Activated CD4-positive, alpha-beta T cell treated with anti-CD3 and anti-CD28 coated beads, Interleukin-2, amount 10 ng/mL, durations not matched to agents 7 days and 5 days (primary cell): ENCODE measurements around the gene MFSD2B. TPM values are rescaled to one million over a fixed set of nuclear protein-coding genes. Genes with fewer than 3 reads are reported as not detected.
"Not testable (repeated sequence)": the region's sequence is repeated elsewhere in the genome, so short reads cannot be mapped to it uniquely, and the experiment has no call there.

Experiments used
- CTCF ChIA-PET: fragments of 350-600 bp; sonication (Branson Sonifier 250); formaldehyde crosslinking; loops from one replicate; lab custom pipeline; 2021; ENCODE audit warnings: antibody characterized with exemption; lab: Charles Lee
- POLR2A ChIA-PET: fragments of 350-600 bp; sonication (Branson Sonifier 250); formaldehyde crosslinking; loops from one replicate; lab custom pipeline; 2021; ENCODE audit warnings: antibody characterized with exemption; lab: Charles Lee
- DNase-seq: peaks from one replicate; pipeline ENCODE4 v3.0.0-alpha.2; 2020
- H3K27ac Mint-ChIP-seq: one replicate; pipeline ENCODE4 v1.8.0; 2021; ENCODE audit warnings: mild to moderate bottlenecking, moderate library complexity, mixed read lengths
- H3K27me3 Mint-ChIP-seq: one replicate; pipeline ENCODE4 v1.8.0; 2021; ENCODE audit warnings: mixed read lengths
- H3K36me3 Mint-ChIP-seq: one replicate; pipeline ENCODE4 v1.8.0; 2021; ENCODE audit warnings: low read depth, mixed read lengths
- H3K4me1 Mint-ChIP-seq: one replicate; pipeline ENCODE4 v1.8.0; 2021; ENCODE audit warnings: mixed read lengths
- H3K4me3 Mint-ChIP-seq: one replicate; pipeline ENCODE4 v1.8.0; 2021; ENCODE audit warnings: mild to moderate bottlenecking, moderate library complexity, mixed read lengths
- H3K9me3 Mint-ChIP-seq: one replicate; pipeline ENCODE4 v1.8.0; 2021; ENCODE audit warnings: mixed read lengths
- total RNA-seq, 2 experiments: library from RNA; stranded (reverse); gene quantifications; one replicate each; pipeline ENCODE4 v1.2.3, GENCODE V29; 2021

Gene MFSD2B
- total RNA-seq, 2 experiments from 2014 or later, result not detected

DNA sequence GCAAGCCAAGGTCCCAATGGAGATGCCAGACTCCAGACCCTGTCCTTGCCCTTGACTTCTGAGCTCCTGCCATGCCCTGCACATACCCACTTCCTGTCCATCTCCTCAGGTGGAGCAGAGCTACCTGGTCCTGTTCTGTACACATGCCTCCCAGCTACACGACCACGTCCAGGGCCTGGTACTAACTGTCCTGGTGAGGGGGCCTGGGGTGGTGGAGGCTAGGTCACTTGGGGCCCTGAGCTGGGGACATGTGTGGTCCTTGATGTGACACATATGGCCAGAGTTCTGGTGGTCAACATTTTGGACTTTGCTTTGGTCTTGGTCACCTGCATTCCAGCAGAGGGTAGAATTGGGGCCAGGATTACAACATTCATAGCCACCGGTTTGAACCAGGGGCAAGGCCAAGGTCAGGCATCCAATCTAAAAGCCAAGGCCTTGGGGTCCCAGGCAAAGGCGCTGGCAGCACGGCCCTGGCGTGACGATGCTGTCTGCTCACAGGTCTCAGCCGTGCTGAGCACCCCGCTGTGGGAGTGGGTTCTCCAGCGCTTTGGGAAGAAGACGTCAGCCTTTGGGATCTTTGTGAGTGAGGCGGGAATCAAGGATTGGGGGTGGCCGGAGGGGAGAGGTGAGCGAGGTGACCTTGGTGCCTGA lies 12.6 kb downstream of the MFSD2B start:
- ChIA-PET CTCF (interaction anchor here (1.0 to 1.3 kb wide), 3 partner anchors 11 to 96 kb away, joined by 3 to 4 read pairs (median 3); partner anchors contain the start of gene ATAD2B), POLR2A (no interaction called here)
- no peak for DNase-seq
- peaks cover 4% of the 10 kb centered on the region for H3K36me3 Mint-ChIP-seq
- H3K27me3 Mint-ChIP-seq, result no peaks in the 10 kb centered on the region
- no peak overlapping the region for H3K4me3 Mint-ChIP-seq
- no peaks in the 10 kb centered on the region for H3K9me3 Mint-ChIP-seq
- H3K27ac Mint-ChIP-seq, result no peak overlapping the region
- no peaks in the 10 kb centered on the region for H3K4me1 Mint-ChIP-seq

DNA sequence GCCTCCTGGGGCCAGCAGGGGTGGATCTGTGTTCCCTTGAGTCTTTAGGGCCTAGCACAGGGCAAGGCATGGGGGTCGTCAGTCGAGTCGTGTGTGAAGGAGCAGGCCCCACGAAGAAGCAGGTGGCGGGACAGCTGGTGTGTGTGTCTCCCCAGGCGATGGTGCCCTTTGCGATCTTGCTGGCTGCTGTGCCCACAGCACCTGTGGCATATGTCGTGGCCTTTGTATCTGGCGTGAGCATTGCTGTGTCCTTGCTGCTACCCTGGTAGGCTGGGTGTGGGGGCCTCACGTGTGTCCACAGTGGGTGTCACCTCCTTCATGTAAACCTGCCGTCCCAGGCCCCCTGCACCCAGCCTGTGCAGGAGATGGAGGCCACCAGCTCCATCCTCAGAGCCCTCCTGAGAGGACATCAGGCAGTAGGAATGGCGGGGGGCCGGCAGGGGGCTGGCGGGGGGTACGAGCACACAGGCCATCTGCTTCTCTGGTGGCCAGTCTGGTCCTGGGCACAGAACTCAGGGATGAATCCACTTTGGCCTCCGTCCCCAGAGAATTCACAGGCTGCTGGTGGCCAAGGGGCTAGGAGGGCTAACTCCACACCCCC lies 13.2 kb downstream of the MFSD2B start:
- CTCF ChIA-PET, result interaction anchor here (0.7 kb wide), 1 partner anchor 96 kb away, joined by 3 read pairs; the partner anchor contains the start of gene ATAD2B
- Mint-ChIP-seq H3K4me1 (no peaks in the 10 kb centered on the region), H3K27me3 (no peaks in the 10 kb centered on the region), H3K36me3 (peaks cover 4% of the 10 kb centered on the region), H3K27ac (no peak overlapping the region), H3K4me3 (no peak overlapping the region), H3K9me3 (no peaks in the 10 kb centered on the region)
- POLR2A ChIA-PET, result no interaction called here
- DNase-seq, result no peak

DNA sequence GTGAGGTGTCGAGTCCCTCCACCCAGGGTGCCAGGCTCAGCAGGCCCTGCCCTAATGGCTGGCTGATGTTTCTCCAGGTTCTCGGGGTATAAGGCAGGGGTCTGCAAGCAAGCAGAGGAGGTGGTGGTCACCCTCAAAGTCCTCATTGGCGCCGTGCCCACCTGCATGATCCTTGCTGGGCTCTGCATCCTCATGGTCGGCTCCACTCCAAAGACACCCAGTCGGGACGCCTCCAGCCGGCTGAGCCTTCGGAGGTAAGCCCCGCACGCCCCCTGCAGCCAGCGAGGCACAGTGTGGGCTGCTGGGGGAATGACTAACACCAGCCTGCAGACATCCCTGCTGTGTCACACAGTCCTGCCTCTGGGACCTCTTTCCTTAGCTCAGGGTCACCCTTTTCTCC lies 14.1 kb downstream of the MFSD2B start:
- ChIA-PET CTCF (interaction anchor here (0.7 kb wide), 1 partner anchor 97 kb away, joined by 3 read pairs; the partner anchor contains the start of gene ATAD2B), POLR2A (no interaction called here)
- Mint-ChIP-seq H3K9me3 (no peaks in the 10 kb centered on the region), H3K4me3 (no peak overlapping the region), H3K27me3 (no peaks in the 10 kb centered on the region), H3K27ac (no peak overlapping the region), H3K4me1 (no peaks in the 10 kb centered on the region), H3K36me3 (peaks cover 7% of the 10 kb centered on the region)
- no peak for DNase-seq

DNA sequence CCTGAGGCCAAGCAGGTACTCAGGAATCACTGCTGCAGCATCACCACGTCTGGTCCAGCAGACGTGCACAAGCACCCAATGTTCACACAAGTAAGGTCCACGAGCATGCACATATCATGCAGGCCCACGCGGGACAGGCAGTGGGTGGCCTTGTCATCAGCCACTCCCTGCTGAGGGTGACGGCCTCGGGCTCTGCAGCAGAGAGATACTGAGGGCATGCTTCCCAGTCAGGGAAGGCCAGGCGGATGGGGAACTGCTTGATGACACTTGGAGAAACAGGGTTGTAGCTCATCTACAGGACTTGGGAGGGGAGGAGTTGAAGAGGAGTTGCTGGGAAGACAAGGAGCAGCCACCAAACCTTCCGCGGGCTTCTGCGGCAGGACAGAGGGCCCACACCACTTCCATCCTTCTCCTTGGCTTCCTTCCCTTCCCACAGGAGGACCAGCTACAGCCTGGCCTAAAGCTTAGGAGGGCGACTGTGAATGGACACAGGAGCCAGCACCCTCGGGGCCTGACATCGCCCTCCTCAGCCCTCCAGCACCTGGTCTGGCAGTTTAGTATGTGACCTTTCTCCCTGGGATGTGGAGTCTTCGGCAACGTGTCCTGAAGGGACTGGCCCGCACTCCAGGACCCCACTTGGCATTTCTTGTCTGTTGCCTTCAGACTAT lies 15.2 kb downstream of the MFSD2B start:
- H3K27me3 Mint-ChIP-seq, result no peaks in the 10 kb centered on the region
- DNase-seq, result no peak
- H3K36me3 Mint-ChIP-seq, result peaks cover 16% of the 10 kb centered on the region
- ChIA-PET CTCF (no interaction called here), POLR2A (no interaction called here)
- H3K4me3 Mint-ChIP-seq, result no peak overlapping the region
- H3K27ac Mint-ChIP-seq, result no peak overlapping the region
- H3K9me3 Mint-ChIP-seq, result no peaks in the 10 kb centered on the region
- no peaks in the 10 kb centered on the region for H3K4me1 Mint-ChIP-seq

DNA sequence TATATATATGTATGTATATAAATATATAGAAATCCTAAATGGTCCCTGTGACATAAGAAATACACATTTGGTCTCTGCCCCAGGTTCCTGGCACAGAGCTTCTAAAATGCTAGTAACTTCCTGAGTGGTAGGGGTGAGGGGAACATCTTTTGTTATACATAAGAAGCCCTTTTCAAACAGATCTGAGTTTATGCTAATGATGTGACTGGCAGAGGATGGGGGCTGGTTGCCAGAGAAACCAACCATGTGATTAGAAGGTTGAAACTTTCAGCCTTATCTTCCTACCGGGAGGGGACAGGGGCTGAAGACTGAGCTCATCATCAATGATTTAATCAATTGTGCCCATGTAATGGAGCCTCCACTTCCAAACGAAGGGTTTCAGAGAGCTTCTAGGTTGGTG lies 16.3 kb downstream of the MFSD2B start:
- H3K4me1 Mint-ChIP-seq, result no peaks in the 10 kb centered on the region
- no peaks in the 10 kb centered on the region for H3K9me3 Mint-ChIP-seq
- H3K27me3 Mint-ChIP-seq, result no peaks in the 10 kb centered on the region
- no peak overlapping the region for H3K4me3 Mint-ChIP-seq
- POLR2A ChIA-PET, result no interaction called here
- DNase-seq, result no peak
- H3K27ac Mint-ChIP-seq, result no peak overlapping the region
- CTCF ChIA-PET, result no interaction called here
- H3K36me3 Mint-ChIP-seq, result peaks cover 18% of the 10 kb centered on the region

DNA sequence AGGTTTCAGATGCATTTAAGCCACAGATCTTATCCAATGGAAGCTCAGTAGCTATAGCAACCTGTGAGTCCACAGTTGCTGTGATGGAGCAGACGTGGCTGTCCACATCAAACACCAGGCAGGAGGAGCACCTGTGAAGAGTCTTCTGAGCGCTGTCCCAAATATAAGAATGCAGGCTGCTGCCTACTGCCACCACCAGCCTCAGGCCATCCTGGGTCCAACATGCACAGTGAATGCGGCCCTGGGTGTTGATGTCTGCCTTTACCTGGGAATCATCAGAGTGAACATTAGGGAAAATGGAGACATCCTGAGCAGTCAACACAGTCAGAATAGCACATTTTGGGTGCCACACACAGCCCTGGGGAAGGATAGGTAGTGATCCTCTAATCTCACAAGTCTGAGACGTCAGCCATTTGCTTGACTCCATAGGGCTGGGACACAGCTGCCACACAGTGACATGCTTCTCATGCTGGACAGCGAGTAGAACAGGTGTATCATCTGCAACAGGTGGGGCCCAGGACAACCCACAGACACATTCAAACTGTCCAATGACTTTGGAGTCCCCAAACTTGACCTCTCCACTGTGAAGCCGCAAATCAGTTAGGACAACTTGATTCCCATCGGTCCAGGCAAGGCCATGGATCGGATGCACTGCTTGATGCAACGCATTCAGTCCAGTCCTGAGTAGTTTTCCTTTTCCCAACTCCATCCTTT lies 29.1 kb downstream of the MFSD2B start:
- Mint-ChIP-seq H3K9me3 (no peaks in the 10 kb centered on the region), H3K27ac (no peak overlapping the region), H3K4me3 (no peak overlapping the region), H3K4me1 (peaks cover 13% of the 10 kb centered on the region), H3K27me3 (no peaks in the 10 kb centered on the region), H3K36me3 (peaks cover 16% of the 10 kb centered on the region)
- CTCF ChIA-PET, result interaction anchor here (0.8 kb wide), 1 partner anchor 40 kb away, joined by 3 read pairs; no protein-coding TSS in a partner anchor
- POLR2A ChIA-PET, result no interaction called here
- no peak for DNase-seq

DNA sequence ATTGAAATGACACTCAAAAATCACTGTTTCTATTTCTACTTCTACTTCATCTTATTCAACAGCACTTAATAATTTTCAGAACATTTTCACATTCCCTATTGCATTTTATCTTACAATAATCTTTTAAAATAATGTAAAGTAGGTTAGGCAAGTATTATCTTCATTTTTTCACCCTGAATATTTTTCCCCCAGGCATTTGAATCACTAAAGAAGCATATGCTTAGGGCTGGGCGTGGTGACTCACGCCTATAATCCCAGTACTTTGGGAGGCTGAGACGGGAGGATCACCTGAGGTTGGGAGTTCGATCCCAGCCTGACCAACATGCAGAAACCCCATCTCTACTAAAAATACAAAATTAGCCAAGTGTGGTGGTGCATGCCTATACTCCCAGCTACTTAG lies 30.6 kb downstream of the MFSD2B start:
- Mint-ChIP-seq H3K4me1 (peaks cover 15% of the 10 kb centered on the region), H3K27me3 (no peaks in the 10 kb centered on the region), H3K27ac (no peak overlapping the region), H3K36me3 (peaks cover 16% of the 10 kb centered on the region), H3K4me3 (no peak overlapping the region), H3K9me3 (no peaks in the 10 kb centered on the region)
- ChIA-PET POLR2A (no interaction called here), CTCF (no interaction called here)
- DNase-seq, result no peak

DNA sequence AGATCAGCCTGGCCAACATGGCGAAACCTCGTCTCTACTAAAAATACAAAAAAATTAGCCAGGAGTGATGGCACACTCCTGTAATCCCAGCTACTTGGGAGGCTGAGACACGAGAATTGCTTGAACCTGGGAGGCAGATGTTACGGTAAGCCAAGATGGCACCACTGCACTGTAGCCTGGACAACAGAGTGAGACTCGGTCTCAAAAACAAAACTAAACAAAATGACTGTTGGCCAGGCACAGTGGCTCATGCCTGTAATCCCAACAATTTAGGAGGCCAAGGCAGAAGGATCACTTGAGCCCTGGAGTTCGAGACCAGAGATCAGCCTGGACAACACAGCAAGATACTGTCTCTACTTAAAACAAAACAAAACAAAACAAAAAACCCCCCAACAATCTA lies 33.2 kb downstream of the MFSD2B start:
- H3K9me3 Mint-ChIP-seq, DNase-seq, H3K36me3 Mint-ChIP-seq, H3K4me3 Mint-ChIP-seq, H3K27me3 Mint-ChIP-seq, POLR2A ChIA-PET, H3K27ac Mint-ChIP-seq: not testable (repeated sequence)
- H3K4me1 Mint-ChIP-seq, result peaks cover 24% of the 10 kb centered on the region
- CTCF ChIA-PET, result interaction anchor here (0.6 kb wide), 1 partner anchor 427 kb away, joined by 3 read pairs; no protein-coding TSS in a partner anchor

DNA sequence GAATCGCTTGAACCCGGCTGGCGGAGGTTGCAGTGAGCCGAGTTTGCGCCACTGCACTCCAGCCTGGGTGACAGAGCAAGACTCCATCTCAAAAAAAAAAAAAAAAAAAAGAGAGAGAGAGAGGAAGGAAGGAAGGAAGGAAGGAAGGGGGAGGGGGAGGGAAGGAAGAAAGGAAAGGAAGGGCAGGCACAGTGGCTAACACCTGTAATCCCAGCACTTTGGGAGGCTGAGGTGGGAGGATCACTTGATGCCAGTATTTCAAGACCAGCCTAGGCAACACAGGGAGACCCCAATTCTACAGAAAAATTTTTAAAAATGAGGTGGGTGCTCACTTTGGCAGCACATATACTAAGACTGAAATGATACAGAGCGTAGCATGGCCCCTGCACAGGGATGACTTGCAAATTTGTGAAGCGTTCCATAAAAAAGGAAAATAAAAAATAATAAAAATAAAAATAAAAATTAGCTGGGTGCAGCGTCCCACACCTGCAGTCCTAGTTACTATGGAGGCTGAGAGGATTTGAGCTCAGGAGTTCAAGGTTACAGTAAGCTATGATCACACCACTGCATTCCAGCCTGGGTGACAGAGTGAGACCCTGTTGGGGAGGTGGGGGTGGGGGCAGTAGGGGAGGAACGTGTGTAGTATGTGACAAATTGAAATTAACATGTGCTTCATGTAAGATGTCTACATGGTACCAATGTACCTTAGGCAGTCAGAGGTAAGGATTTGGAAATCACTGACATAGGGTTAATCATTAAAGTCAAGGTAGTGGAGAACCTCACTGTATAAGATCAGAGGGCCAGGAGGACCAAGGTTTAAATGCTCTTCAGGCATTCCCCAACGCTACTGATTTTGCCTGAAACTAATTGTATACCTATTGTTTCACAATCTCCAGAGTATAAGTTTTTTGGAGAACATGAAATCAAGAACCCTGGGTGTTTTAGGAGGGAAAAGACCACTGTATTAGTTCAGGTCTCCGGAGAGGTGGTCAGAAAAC lies 35.9 kb downstream of the MFSD2B start:
- H3K27ac Mint-ChIP-seq, result no peak overlapping the region
- H3K4me3 Mint-ChIP-seq, result peak overlapping the region; percentile 92
- no peaks in the 10 kb centered on the region for H3K9me3 Mint-ChIP-seq
- H3K36me3 Mint-ChIP-seq, result peaks cover 2% of the 10 kb centered on the region
- DNase-seq, result no peak
- peaks cover 29% of the 10 kb centered on the region for H3K4me1 Mint-ChIP-seq
- ChIA-PET CTCF (interaction anchor here (0.7 to 1.3 kb wide), 2 partner anchors 16 to 119 kb away, joined by 4 to 5 read pairs; partner anchors contain the start of gene ATAD2B), POLR2A (no interaction called here)
- H3K27me3 Mint-ChIP-seq, result peaks cover 2% of the 10 kb centered on the region

DNA sequence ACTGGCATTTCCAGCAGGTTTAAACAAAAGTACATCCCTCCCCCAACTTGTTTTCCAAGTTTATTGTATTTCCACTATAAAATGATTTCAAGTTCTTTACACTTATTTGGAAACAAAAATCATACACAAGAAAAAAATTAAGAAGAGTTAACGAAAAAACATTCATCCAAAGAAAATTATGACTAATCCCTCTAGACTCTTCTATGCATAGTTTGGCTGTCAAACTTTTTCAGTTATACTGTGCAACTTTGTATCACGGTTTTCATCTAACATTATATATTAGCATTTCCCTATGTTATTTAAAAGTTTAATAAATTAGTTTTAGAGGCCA lies 36.7 kb downstream of the MFSD2B start:
- H3K9me3 Mint-ChIP-seq, result no peaks in the 10 kb centered on the region
- peak overlapping the region; percentile 94 for H3K27ac Mint-ChIP-seq
- CTCF ChIA-PET, result interaction anchor here (0.6 to 1.5 kb wide), 5 partner anchors 26 to 154 kb away, joined by 3 to 10 read pairs (median 3); partner anchors contain the start of genes ATAD2B and TP53I3

DNA sequence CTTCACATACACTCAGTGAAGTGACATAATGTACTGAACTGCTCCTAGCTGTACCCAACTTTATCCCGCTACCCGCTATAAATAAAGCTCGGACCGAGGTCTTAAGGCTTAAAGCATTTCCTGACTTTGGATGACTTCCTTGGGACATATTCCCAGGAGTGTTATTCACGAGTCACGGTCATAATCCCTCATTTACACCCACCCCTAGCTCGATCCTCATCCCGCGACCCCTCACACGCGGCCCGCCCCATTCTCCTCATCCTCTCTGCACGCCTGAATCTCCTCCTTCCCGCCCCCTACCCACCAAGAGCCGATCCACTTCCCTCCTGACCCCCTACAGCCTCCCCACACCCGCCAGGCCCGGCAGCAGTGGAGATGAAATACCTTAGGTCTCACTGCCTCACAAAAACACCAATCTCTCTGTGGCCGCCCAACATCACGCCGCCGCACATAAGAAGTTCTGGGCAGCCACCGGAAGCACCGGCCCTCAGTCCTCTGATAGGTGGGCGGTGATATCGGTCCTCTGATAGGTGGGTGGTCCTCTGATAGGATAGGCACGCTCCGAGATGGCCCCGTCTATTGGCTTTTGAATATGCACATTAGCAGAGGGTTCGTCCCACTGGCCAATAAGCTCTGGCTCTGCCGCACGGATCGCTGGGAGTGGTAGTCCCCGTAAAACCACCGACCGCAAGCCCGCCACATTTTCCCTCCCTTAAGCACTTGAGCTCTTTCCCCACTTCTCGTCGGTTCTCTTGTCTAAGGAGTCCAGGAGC lies 37.2 kb downstream of the MFSD2B start, which contains the start of gene WDCP:
Gene WDCP (minus strand): TSS at position 462 of the 773 bp plus-strand sequence. CDS start 7,897 bp downstream, outside the sequence.
- peaks cover 2% of the 10 kb centered on the region for H3K27me3 Mint-ChIP-seq
- peaks cover 29% of the 10 kb centered on the region for H3K4me1 Mint-ChIP-seq
- no peaks in the 10 kb centered on the region for H3K9me3 Mint-ChIP-seq
- POLR2A ChIA-PET, result interaction anchor here (0.6 to 0.9 kb wide), 2 partner anchors 29 to 218 kb away, joined by 5 read pairs; partner anchors contain the start of gene SF3B6
- H3K4me3 Mint-ChIP-seq, result peak within 1 kb of the TSS; percentile 92
- H3K27ac Mint-ChIP-seq, result peak within 1 kb of the TSS; percentile 94
- CTCF ChIA-PET, result interaction anchor here (0.6 to 1.5 kb wide), 7 partner anchors 26 to 375 kb away, joined by 3 to 10 read pairs (median 3); partner anchors contain the start of genes ATAD2B, SF3B6 and TP53I3
- peaks cover 2% of the 10 kb centered on the region for H3K36me3 Mint-ChIP-seq
- peak; percentile 97 for DNase-seq

More for the DNA sequence above, 36.7 kb downstream of the MFSD2B start:
- POLR2A ChIA-PET, result no interaction called here
- Mint-ChIP-seq H3K36me3 (peaks cover 2% of the 10 kb centered on the region), H3K4me1 (peaks cover 29% of the 10 kb centered on the region), H3K27me3 (peaks cover 2% of the 10 kb centered on the region), H3K4me3 (peak overlapping the region; percentile 92)
- DNase-seq, result no peak
